Epithelial cell of proximal tubule (primary cell): ENCODE measurements around the gene MREG. TPM values are rescaled to one million over a fixed set of nuclear protein-coding genes. Genes with fewer than 3 reads are reported as not detected.
"Not testable (repeated sequence)": the region's sequence is repeated elsewhere in the genome, so short reads cannot be mapped to it uniquely, and the experiment has no call there.

Experiments used
- DNase-seq: peaks from one replicate; pipeline ENCODE4 v3.0.0-alpha.2; 2011; ENCODE audit warnings: low read depth
- H3K4me3 ChIP-seq: 2 replicates; pipeline ENCODE4 v1.5.1; 2011; ENCODE audit warnings: low read depth, mild to moderate bottlenecking, low read length
- CTCF ChIP-seq: conservative IDR thresholded peaks from 2 replicates; pipeline ENCODE4 v1.5.1; 2012; ENCODE audit warnings: low read depth, mild to moderate bottlenecking, low read length
- total RNA-seq: library from RNA; depleted of rRNA; stranded (reverse); fragments of >200 nt; gene quantifications from 2 replicates; pipeline ENCODE4 v1.2.3, GENCODE V29; 2015

The MREG gene
- total RNA-seq, 1 donor from 2014 or later = 12.7 TPM

GRCh38 chr2:215961981-215962380 lies 51.4 kb downstream of the MREG start:
- no peak for TF ChIP-seq CTCF
- H3K4me3 ChIP-seq = no peak overlapping the region
- DNase-seq = no peak

GRCh38 chr2:215958257-215958656 lies 55.1 kb downstream of the MREG start:
- DNase-seq = no peak
- no peak for TF ChIP-seq CTCF
- H3K4me3 ChIP-seq = no peak overlapping the region

GRCh38 chr2:215957354-215958122 lies 55.8 kb downstream of the MREG start:
- H3K4me3 ChIP-seq, DNase-seq: not testable (repeated sequence)

- H3K4me3 ChIP-seq = no peak overlapping the region
- no peak for DNase-seq
- no peak for TF ChIP-seq CTCF
Measured at GRCh38 chr2:215952860-215953637, 60.3 kb downstream of the MREG start.

GRCh38 chr2:215951558-215951957 lies 61.8 kb downstream of the MREG start:
- no peak for DNase-seq
- TF ChIP-seq CTCF = no peak
- H3K4me3 ChIP-seq = no peak overlapping the region

GRCh38 chr2:215949991-215950404 lies 63.4 kb downstream of the MREG start:
- no peak overlapping the region for H3K4me3 ChIP-seq
- peak; percentile 69 for TF ChIP-seq CTCF
- DNase-seq = no peak

GRCh38 chr2:215948051-215948450 lies 65.3 kb downstream of the MREG start:
- H3K4me3 ChIP-seq = no peak overlapping the region
- no peak for TF ChIP-seq CTCF
- no peak for DNase-seq
